ENCODE data around the gene BTBD16.

Gene BTBD16

DNA sequence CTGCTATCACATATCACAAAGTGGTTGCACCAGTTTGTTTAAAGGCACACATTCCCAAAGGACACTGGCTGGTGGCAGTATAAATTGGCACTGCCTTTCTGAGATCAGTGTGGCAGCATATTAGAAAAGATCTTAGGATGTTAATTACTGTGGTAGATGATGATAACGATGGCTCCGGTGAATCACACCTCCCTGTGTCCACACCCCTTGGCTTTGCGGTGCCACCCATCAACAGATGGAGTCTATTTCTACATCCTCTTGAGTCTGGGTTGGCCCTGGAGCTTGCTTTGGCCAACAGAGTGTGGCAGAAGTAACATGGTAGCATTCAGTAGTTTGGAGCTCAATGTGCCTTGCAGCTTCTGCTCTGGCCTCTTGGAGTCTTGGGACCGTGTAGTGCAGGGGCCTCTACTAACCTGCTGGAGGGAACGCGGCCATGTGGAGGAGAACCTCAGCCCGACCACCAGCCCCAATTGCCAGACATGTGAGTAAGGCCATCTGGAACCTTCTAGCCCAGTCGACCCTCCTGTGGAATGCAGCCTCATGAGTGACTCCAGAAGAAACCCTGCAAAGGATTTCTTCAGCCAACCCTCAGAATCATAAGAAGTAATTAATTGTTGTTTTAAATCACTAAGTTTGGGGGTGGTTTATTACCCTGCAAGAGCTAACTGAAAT, 76.2 kb downstream of the BTBD16 start:
- no peak for DNase-seq

DNA sequence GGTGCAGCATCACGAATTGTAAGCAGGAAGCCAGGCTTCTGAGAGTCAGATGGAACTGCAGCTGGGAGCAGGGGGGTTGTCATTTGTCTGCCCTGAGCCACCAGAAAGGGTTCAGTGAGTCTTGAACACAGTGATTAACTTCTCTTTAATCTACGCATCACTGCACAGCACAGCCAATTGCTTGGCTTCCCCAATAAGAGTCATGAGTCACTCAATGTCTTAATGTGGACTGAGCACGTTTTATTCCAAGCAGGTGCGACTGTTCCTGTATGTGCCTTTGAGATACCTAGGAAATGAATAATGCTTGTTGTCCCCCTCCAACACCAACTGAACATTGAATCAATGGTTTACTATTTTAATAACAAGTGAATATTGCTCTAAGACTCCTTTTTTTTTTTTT, 77.4 kb downstream of the BTBD16 start:
- peak; percentile 77 for DNase-seq

- DNase-seq: peak; percentile 17
Measured at GRCh38 chr10:122348935-122349361, 77.9 kb downstream of the BTBD16 start.

- DNase-seq: no peak
Measured at GRCh38 chr10:122349758-122350369, 78.8 kb downstream of the BTBD16 start.

- DNase-seq: no peak
Measured at GRCh38 chr10:122350893-122351292, 79.8 kb downstream of the BTBD16 start.

DNA sequence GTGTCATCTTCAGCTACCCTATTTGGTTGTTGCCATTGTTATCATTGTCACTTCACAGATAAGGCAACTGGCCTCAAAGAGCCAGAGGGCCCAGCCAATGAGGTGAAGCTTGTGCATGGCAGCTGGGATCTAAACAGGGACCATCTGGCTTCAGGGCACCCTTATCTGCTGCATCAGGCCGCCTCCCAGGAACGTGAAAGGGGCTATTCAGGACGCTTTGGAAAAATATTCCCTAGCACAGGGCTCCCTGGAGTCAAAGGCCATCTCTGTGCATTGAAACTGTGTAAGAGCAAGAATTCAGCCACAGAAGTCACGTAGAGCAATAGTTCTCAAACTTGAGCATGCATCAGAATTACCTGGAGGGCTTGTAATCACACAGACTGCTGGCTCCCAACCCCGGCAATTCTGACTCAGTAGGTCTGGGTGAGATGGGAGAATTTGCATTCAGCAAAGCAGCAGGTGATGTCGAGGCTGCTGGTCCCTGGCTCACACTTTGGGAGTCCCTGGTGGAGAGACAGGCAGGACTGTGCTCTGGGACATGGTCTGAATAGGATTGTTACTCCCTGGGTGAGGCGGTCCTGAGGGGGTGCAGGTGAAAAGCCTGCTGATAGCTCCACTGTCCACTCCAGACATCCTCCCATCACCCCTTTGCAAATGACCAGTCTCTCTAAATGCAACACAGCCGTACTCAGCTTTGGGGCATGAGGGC, 81.9 kb downstream of the BTBD16 start:
- no peak for DNase-seq

DNA sequence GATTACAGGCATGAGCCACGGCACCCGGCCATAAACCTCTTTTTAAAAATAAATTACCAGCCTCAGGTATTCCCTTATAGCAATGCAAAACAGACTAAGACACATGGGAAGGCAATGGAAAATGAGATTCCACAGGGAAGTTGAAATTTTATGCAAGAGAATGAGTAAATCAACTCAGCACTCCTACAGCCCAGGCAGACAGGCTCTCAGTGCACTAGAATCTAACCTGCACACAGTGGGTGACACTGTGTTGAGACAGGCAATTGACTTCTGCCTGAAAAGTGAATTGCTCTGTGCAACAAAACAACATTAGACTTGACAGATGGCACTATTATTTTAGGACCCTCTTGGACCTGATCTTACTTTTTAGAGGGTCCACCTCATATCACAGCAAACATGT, 83.3 kb downstream of the BTBD16 start:
- no peak for DNase-seq

DNA sequence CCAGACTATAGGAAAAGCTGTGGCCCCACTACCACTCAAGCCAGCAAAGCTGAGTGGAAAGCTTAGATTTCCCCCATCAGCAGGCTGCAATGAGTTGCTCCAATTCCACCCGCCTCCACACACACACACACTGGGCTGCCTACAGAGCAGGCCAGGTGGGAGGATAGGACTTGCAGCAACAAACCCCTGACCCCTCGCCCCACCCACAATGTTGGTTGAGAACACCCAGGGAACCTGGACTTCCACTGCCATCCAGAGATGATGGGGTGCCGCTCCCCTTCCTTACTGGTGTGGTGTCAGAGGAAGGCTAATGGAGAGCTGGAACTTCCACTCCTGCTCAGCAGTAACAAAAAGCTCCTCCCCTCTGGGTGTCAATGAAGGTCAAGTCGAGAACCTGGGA, 86.6 kb downstream of the BTBD16 start:
- DNase-seq: no peak

DNA sequence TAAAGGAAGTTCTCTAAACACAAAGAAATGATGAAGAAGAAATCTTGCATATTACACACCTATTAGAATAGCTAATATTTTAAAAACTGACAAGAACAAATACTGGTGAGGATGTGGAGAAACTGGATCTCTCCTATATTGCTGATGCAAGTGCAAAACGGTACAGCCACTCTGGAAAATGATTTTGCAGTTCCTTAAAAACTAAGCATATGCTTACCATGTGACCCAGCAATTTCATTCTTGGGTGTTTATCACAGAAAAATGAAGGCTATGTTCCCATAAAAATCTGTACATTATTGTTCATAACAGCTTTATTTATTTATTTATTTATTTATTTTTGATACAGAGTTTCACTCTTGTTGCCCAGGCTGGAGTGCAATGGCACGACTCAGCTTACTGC, 88.5 kb downstream of the BTBD16 start:
- DNase-seq: no peak

GRCh38 chr10:122361046-122361445, 90.0 kb downstream of the BTBD16 start:
- DNase-seq: no peak

DNA sequence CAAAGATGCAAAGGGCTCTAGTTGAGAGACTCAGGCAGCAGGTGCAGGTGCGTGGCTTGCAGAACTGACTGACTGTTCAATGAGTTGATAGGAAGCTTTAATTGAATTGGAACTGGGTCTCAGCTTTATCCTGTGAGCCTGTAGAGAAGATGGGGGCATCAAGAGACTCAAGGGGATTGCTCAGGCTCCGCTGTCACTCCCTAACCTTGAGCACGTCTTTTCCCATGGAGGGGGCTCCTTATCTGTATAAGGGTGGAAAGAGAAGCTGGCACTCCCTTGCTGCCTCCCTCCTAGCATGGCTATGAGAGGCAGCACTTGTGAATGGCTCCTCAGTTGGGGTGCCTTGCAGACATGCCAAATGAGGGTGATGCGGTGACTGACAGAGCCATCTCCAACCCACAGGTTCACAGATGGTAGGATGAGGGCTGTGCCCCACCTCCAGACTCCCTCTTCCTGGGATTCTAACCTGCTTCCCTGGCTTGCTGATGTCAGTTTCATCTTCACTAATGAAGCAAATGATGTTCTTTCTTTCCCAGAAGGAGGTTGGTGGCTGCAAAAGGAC, 91.0 kb downstream of the BTBD16 start:
- no peak for DNase-seq

DNA sequence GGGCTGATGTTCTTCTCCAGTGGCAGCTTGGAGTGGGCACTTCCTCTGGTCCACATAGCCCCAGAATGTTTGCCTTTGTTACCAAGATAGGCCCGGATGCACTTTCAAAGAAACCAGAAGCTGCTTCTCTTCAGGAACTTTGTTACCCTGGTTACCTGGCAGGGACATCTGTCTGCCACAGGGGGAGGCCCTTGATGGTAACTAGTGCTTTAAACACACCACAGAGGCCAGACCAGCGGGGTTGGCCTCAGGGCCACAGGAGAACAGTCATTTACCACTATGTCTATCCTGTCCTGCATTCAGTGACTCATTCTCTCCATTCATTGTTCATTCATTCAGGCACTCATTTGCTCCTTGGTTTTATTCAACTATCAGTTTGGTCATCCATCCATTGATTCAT, 91.5 kb downstream of the BTBD16 start:
- peak; percentile 40 for DNase-seq

DNA sequence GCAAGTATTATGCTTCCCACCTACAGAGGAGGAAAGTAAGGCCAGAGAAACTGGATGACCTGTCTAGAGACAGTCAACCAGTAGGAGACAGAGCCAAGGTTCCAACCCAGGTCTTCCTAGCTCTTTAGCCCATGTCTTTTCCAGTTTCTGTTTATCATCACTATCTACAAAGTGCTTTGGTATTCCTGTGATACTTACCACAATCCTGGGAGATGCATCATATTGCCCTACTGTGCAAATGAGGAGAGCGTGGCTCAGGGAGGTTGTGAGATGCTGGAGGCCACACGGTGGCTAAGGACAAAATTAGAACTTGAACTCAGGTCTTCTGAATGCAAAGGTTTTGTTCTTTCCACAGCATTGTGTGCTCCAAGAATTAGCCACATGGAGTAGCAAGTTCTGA, 92.2 kb downstream of the BTBD16 start:
- no peak for DNase-seq

- DNase-seq: no peak
Measured at GRCh38 chr10:122363722-122364463, 92.8 kb downstream of the BTBD16 start.

- no peak for DNase-seq
Measured at GRCh38 chr10:122368502-122369254, 97.6 kb downstream of the BTBD16 start.

GRCh38 chr10:122373108-122373507, 102.0 kb downstream of the BTBD16 start:
- DNase-seq: no peak

- DNase-seq: no peak
Measured at GRCh38 chr10:122373721-122374120, 102.6 kb downstream of the BTBD16 start.

- DNase-seq: peak; percentile 85
Measured at GRCh38 chr10:122374237-122374858, 103.3 kb downstream of the BTBD16 start, which contains the start of gene PLEKHA1. Gene PLEKHA1, plus strand, starts transcription at chr10:122374708. Its CDS starts 18,493 bp downstream, at chr10:122393201.

- peak; percentile 57 for DNase-seq
Measured at GRCh38 chr10:122374859-122375678, 104.0 kb downstream of the BTBD16 start.

GRCh38 chr10:122375679-122376160, 104.6 kb downstream of the BTBD16 start:
- no peak for DNase-seq
